Right renal pelvis (tissue), 4 donors: Measurements from ENCODE around the gene PTCRA. TPM values are rescaled to one million over a fixed set of nuclear protein-coding genes. Genes with fewer than 3 reads are reported as not detected.

ENCODE experiments used
- DNase-seq, 4 donors: peaks; one replicate each; pipeline ENCODE4 v3.0.0-alpha.2; 2013; ENCODE audit warnings: low read depth in 4 of 4, low spot score in 3 of 4, missing footprints in 1 of 4
- polyA plus RNA-seq, 4 donors: library from polyadenylated mRNA; unstranded; fragments of 120-200 nt; gene quantifications; one replicate each; pipeline ENCODE4 v1.2.1, GENCODE V29; 2013; ENCODE audit not compliant: insufficient read length in 4 of 4

Gene PTCRA
- polyA plus RNA-seq, 4 donors: 0.15 to 0.36 (median 0.30) TPM; not detected in 1

DNA sequence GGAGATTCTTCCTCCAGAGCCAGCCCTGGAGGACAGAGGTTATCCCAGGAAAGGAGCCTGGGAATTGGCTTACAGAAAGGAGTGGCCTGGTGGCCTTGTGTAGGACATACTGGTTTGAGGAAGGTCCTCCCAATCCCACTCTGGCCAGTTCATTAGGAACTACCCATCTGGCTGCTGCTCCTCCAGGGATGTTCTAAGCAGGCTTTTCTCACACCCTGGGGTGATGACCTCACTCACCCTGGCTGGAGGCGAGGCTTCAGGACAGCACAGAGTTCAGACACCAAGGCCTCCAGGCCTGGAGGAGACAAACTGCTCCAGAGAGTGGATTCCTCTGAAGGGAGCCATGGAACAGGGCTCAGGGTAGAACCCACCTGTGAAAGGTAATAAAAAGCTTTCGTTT lies 53.6 kb downstream of the PTCRA start:
- no peak for DNase-seq

DNA sequence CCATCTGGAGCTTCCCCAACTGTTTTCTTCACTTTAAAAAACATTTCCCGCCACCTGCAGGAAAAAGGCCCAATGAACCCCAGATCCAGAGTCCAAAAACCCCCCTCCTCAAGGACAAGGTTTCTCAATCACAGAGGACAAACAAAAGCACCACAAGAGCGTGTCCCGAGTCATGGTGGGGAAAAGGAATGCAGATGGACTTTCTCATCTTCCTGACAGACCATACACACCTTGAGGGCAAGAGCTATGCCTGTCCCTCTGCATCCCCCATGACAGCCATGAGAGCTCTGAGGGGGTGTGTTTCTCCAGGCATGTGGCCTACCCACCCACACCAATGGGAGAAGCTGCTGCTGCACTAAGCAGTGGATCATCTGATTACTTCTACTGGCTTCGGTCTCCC lies 54.1 kb downstream of the PTCRA start:
- DNase-seq: no peak

DNA sequence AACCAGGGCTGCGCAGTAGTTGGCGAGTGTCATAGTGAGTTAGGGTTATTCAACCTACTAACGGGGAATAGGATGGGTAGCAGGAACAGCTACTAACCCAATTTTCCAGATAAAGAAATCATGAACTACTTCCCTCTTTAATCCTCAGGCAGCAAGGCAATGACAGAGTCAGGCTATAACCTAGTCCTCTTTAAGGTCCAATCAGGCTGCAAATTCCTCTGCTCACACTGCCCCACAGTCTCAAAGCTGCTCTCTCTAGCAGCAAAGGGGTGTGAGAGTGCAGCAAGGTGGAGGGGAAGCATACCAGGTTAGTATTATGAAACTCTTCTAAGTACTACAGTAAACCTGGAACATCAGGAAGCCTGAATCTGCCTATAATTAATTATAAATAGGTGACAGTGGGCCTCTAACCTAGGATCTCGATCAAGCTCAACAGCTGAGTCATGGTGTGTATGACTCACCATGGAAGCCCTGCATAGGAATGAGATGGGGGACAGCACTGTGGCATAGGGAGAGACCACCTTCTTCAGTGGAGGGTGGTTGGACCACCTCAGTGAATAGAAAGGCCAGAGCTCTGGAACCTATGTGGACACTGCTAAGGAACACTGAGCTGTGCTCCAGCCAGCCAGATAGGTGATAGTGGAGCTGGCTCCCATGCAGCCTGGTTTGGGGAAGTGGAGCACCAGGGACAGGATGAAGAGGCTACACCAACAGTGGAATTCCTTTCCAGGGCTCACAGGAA lies 55.2 kb downstream of the PTCRA start:
- no peak for DNase-seq

DNA sequence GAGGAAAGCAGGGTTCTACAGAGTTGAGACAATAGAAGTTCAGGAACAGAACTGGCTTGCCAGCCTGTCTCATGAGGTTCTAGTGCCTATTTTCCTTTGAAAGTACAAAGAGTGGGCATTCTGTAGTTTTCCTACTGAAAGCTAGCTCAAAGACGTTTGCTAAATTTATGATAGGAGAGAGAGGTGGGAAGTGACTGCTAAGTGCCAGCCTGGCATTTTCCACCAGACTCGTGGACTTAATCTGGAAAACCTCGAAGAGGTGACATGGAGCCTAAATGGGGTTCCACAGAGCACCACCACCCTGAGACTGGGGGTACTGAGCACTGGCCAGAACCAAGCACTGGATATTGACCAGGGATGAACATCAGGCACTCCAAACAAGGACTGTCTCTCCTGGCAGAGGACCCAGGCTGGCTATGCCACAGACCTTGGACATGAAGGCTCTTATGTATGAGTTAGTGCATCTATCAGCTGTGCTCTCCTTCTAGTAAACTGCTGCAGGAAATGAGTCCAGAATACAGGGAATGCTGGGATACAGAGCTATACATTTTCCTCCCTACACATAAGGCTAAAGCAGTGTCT lies 56.0 kb downstream of the PTCRA start:
- no peak for DNase-seq

DNA sequence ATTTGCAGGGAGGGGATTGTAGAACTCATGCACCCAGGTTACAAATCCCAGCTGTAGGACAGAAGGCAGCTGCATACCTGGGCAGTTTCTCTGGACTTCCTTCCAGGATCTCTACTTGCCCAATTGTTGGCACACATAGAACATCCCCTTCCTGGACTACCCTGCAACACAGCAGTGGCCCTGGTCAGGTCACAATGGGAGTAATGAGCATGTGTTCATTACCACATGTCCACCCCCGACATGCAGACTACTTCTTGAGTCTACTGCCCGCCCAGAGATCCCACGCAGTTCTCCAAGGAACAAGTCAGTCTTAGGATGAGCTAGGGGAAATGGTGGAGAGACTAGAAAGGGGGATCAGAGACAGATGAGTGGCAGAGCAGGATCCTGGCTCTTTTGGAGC lies 58.1 kb downstream of the PTCRA start:
- no peak for DNase-seq

DNA sequence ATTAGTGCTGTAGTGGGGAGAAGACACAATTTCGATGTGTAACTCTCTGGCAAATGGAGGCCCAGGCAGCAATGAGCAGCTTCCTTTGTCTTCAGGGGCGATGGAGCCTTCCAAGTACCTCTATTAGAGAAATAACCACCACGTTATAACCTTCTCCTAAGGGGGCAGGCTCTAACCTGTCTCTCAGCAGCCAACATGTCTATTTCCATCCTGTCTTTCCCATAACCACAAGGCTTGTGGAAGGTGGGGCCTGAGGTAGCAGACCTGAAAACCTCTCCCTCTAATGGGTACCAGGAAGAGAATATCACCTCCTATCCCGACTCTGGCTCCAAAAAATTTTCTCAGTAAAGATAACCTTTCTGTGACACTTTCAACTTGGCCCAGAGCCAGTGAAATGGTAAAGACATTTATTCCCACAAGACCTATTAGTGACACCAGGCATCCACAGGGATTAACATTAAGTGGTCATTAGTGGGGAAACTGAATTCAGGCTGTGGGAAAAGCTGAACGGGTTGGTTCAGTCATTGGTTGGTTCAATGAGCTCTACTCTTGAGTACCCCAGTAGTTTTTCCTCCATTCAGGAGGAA lies 59.2 kb downstream of the PTCRA start:
- no peak for DNase-seq

Other genes with a start within 250 kb of the PTCRA start
- gene PRPH2, start 193.5 kb upstream of the PTCRA start, polyA plus RNA-seq: 1 to 10 TPM; 1.8 to 4.3 (median 2.9) TPM
- 10 to 100 TPM; 23.2 to 25.3 (median 23.6) TPM for gene TBCC, start 169.9 kb upstream of the PTCRA start, polyA plus RNA-seq
- gene BICRAL, start 134.0 kb upstream of the PTCRA start, polyA plus RNA-seq: 10 to 100 TPM; 14.7 to 18.1 (median 16.1) TPM
- gene RPL7L1, start 36.4 kb upstream of the PTCRA start, polyA plus RNA-seq: 100 to 1,000 TPM; 104 to 119 (median 111) TPM
- gene CNPY3, start 13.4 kb downstream of the PTCRA start, polyA plus RNA-seq: 10 to 100 TPM; 54.2 to 65.9 (median 61.5) TPM
- gene GNMT, start 44.7 kb downstream of the PTCRA start, polyA plus RNA-seq: 1 to 10 TPM in 2 of 4 donors, under 1 TPM in 2; 0.72 to 1.1 (median 0.95) TPM
- 10 to 100 TPM; 20.5 to 24.5 (median 22.4) TPM for gene PEX6, start 63.1 kb downstream of the PTCRA start, polyA plus RNA-seq
- gene PPP2R5D, start 68.5 kb downstream of the PTCRA start, polyA plus RNA-seq: 10 to 100 TPM; 63.3 to 70.8 (median 66.6) TPM
- gene MEA1, start 97.9 kb downstream of the PTCRA start, polyA plus RNA-seq: 10 to 100 TPM; 86.6 to 99.6 (median 89.4) TPM
- 100 to 1,000 TPM in 2 of 4 donors, 10 to 100 TPM in 2; 98.2 to 109 (median 99.7) TPM for gene KLHDC3, start 98.2 kb downstream of the PTCRA start, polyA plus RNA-seq
- gene RRP36, start 105.6 kb downstream of the PTCRA start, polyA plus RNA-seq: 10 to 100 TPM; 56.2 to 59.8 (median 59.4) TPM
- 10 to 100 TPM; 49.4 to 56.9 (median 50.7) TPM for gene CUL7, start 137.8 kb downstream of the PTCRA start, polyA plus RNA-seq
- gene MRPL2, start 143.4 kb downstream of the PTCRA start, polyA plus RNA-seq: 10 to 100 TPM; 60.4 to 71.6 (median 62.7) TPM
- 10 to 100 TPM; 46.2 to 60.0 (median 53.8) TPM for gene KLC4, start 143.6 kb downstream of the PTCRA start, polyA plus RNA-seq
- gene PTK7, start 160.3 kb downstream of the PTCRA start, polyA plus RNA-seq: 100 to 1,000 TPM; 234 to 249 (median 244) TPM